Fibroblast of lung (primary cell): ENCODE results near the gene TM4SF1. TPM values are rescaled to one million over a fixed set of nuclear protein-coding genes. Genes with fewer than 3 reads are reported as not detected.

ENCODE experiments used
- DNase-seq, 2 donors: peaks; one replicate each; pipeline versions ENCODE4 v3.0.0 to v3.0.0-alpha.2; 2010; ENCODE audit warnings: low read depth in 2 of 2
- H2AFZ ChIP-seq: 2 replicates; pipeline ENCODE4 v1.5.1; 2012; ENCODE audit warnings: low read length, control low read depth, inconsistent platforms
- H3K27ac ChIP-seq: 2 replicates; pipeline ENCODE4 v1.5.1; 2011; ENCODE audit warnings: low read length, control low read depth; ENCODE audit not compliant: insufficient read depth
- H3K27me3 ChIP-seq: 2 replicates; pipeline ENCODE4 v1.5.1; 2011; ENCODE audit warnings: mild to moderate bottlenecking, low read length; ENCODE audit not compliant: control insufficient read depth, insufficient read depth
- H3K36me3 ChIP-seq: 2 replicates; pipeline ENCODE4 v1.5.1; 2011; ENCODE audit warnings: low read length; ENCODE audit not compliant: control insufficient read depth, insufficient read depth
- H3K4me1 ChIP-seq: 2 replicates; pipeline ENCODE4 v1.5.1; 2011; ENCODE audit warnings: low read length; ENCODE audit not compliant: control insufficient read depth, insufficient read depth; ENCODE audit errors: extremely low read depth
- H3K4me2 ChIP-seq: 2 replicates; pipeline ENCODE4 v1.5.1; 2011; ENCODE audit warnings: low read length, control low read depth; ENCODE audit not compliant: insufficient read depth; ENCODE audit errors: extremely low read depth
- H3K4me3 ChIP-seq, 4 experiments: fragments of 200-600 bp in 1 of 4; sonication (generic) in 1 of 4; replicated peaks in 1 of 4; 2 replicates each; pipeline ENCODE4 v1.5.1; 2011 to 2016; ENCODE audit warnings: low read length in 4 of 4, low read depth in 3 of 4, mild to moderate bottlenecking in 3 of 4, control low read depth in 2 of 4, inconsistent platforms in 1 of 4, mixed read lengths in 1 of 4; ENCODE audit not compliant: insufficient read depth in 1 of 4; ENCODE audit errors: control extremely low read depth in 1 of 4
- H3K79me2 ChIP-seq: 2 replicates; pipeline ENCODE4 v1.5.1; 2012; ENCODE audit warnings: mild to moderate bottlenecking, low read length, inconsistent platforms; ENCODE audit not compliant: control insufficient read depth, insufficient read depth
- H3K9ac ChIP-seq: 2 replicates; pipeline ENCODE4 v1.5.1; 2011; ENCODE audit warnings: mild to moderate bottlenecking, low read length, control low read depth; ENCODE audit not compliant: insufficient read depth
- H3K9me3 ChIP-seq: 2 replicates; pipeline ENCODE4 v1.5.1; 2012; ENCODE audit warnings: low read depth, low read length; ENCODE audit not compliant: control insufficient read depth, insufficient read depth
- H4K20me1 ChIP-seq: 2 replicates; pipeline ENCODE4 v1.5.1; 2011; ENCODE audit warnings: low read length; ENCODE audit not compliant: control insufficient read depth, insufficient read depth; ENCODE audit errors: extremely low read depth
- EZH2 ChIP-seq: IDR thresholded peaks from 2 replicates; pipeline ENCODE4 v1.5.1; 2012; ENCODE audit warnings: low read length, control low read depth, mild to moderate bottlenecking; ENCODE audit errors: missing control alignments
- polyA plus RNA-seq, 2 donors: library from polyadenylated mRNA; depleted of rRNA in 1 of 2; stranded (reverse) in 1 of 2; unstranded in 1 of 2; fragments of >200 nt; gene quantifications; 2 replicates each; pipeline ENCODE4 v1.2.1, GENCODE V29; 2011 to 2012; ENCODE audit warnings: missing spikeins in 1 of 2
- total RNA-seq: library from RNA; depleted of rRNA; stranded (reverse); fragments of >200 nt; gene quantifications from 2 replicates; pipeline ENCODE4 v1.2.1, GENCODE V29; 2014
- TF ChIP-seq, protein P1 (sequence below), 2 donors: IDR thresholded peaks in 1 of 2; conservative IDR thresholded peaks in 1 of 2; 1 replicate in 1 of 2; 2 replicates in 1 of 2; pipeline ENCODE4 v1.5.1; 2011 to 2012; ENCODE audit warnings: low read length in 2 of 2, control low read depth in 1 of 2, inconsistent platforms in 1 of 2, low read depth in 1 of 2, mild to moderate bottlenecking in 1 of 2

Gene TM4SF1
- total and polyA plus RNA-seq, 2 donors (not counting 1 experiment from before 2014, with no cell fraction given): 353 to 423 TPM

GRCh38 chr3:149388001-149388440, 10.6 kb upstream of the TM4SF1 start:
- peak; percentile 81 to 95 for DNase-seq
- Histone ChIP-seq H3K79me2 (no peaks in the 10 kb centered on the region), H3K4me1 (peaks cover 25% of the 10 kb centered on the region), H3K27ac (peak overlapping the region; percentile 91), H2AFZ (no peak overlapping the region), H3K4me2 (peak overlapping the region; percentile 39), H3K9me3 (no peaks in the 10 kb centered on the region), H3K4me3 (no peak overlapping the region), H3K36me3 (no peaks in the 10 kb centered on the region), H3K9ac (peak overlapping the region; percentile 32), H3K27me3 (no peaks in the 10 kb centered on the region), H4K20me1 (no peaks in the 10 kb centered on the region)
- TF ChIP-seq, protein P1, sequence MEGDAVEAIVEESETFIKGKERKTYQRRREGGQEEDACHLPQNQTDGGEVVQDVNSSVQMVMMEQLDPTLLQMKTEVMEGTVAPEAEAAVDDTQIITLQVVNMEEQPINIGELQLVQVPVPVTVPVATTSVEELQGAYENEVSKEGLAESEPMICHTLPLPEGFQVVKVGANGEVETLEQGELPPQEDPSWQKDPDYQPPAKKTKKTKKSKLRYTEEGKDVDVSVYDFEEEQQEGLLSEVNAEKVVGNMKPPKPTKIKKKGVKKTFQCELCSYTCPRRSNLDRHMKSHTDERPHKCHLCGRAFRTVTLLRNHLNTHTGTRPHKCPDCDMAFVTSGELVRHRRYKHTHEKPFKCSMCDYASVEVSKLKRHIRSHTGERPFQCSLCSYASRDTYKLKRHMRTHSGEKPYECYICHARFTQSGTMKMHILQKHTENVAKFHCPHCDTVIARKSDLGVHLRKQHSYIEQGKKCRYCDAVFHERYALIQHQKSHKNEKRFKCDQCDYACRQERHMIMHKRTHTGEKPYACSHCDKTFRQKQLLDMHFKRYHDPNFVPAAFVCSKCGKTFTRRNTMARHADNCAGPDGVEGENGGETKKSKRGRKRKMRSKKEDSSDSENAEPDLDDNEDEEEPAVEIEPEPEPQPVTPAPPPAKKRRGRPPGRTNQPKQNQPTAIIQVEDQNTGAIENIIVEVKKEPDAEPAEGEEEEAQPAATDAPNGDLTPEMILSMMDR (conservative IDR thresholded peaks at IDR 0.05 in 1 of 2, IDR thresholded peaks at IDR 0.05 in 1 of 2; ENCODE audit: low read depth in 1 of 2, low read length in 2 of 2): no peak
- TF ChIP-seq EZH2: no peak

DNA sequence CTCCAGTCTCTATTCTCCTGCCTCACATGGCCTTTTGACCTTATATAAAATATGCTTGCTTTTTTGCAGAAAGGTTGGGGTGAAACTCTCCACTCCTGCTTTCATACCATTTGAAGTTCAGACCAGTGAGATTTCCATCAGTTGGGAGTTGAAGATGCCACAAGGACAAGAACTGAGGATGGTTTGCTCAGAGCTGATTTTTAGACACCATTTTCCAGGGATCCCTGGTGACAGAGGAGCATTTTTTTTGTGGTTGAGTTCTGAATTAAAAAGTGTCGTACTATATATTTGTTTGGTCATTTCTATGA, 8.8 kb upstream of the TM4SF1 start:
- TF ChIP-seq, protein P1 (conservative IDR thresholded peaks at IDR 0.05 in 1 of 2, IDR thresholded peaks at IDR 0.05 in 1 of 2; ENCODE audit: low read depth in 1 of 2, low read length in 2 of 2): no peak
- no peak for TF ChIP-seq EZH2
- no peak overlapping the region for H2AFZ ChIP-seq
- no peaks in the 10 kb centered on the region for H3K36me3 ChIP-seq
- no peaks in the 10 kb centered on the region for H3K9me3 ChIP-seq
- H3K4me2 ChIP-seq: peak overlapping the region; percentile 59
- H3K27ac ChIP-seq: peak overlapping the region; percentile 91
- H3K4me3 ChIP-seq: no peak overlapping the region
- no peaks in the 10 kb centered on the region for H3K79me2 ChIP-seq
- H3K9ac ChIP-seq: peak overlapping the region; percentile 37
- H3K27me3 ChIP-seq: no peaks in the 10 kb centered on the region
- no peaks in the 10 kb centered on the region for H4K20me1 ChIP-seq
- DNase-seq: no peak
- peaks cover 38% of the 10 kb centered on the region for H3K4me1 ChIP-seq

GRCh38 chr3:149385617-149386298, 8.3 kb upstream of the TM4SF1 start:
- no peak overlapping the region for H3K4me3 ChIP-seq
- H3K27me3 ChIP-seq: no peaks in the 10 kb centered on the region
- H2AFZ ChIP-seq: no peak overlapping the region
- no peaks in the 10 kb centered on the region for H3K9me3 ChIP-seq
- TF ChIP-seq EZH2: no peak
- TF ChIP-seq, protein P1 (conservative IDR thresholded peaks at IDR 0.05 in 1 of 2, IDR thresholded peaks at IDR 0.05 in 1 of 2; ENCODE audit: low read depth in 1 of 2, low read length in 2 of 2): no peak
- no peak for DNase-seq
- H3K9ac ChIP-seq: no peak overlapping the region
- H3K4me1 ChIP-seq: peaks cover 38% of the 10 kb centered on the region
- peak overlapping the region; percentile 91 for H3K27ac ChIP-seq
- no peaks in the 10 kb centered on the region for H4K20me1 ChIP-seq
- H3K4me2 ChIP-seq: peak overlapping the region; percentile 59
- no peaks in the 10 kb centered on the region for H3K79me2 ChIP-seq
- no peaks in the 10 kb centered on the region for H3K36me3 ChIP-seq
